BLaER1 (cell line): ENCODE data around the gene SH2B2.
"Not testable (repeated sequence)": the region's sequence is repeated elsewhere in the genome, so short reads cannot be mapped to it uniquely, and the experiment has no call there.

ENCODE experiments used
- H3K27ac ChIP-seq: shearing (Covaris generic); formaldehyde crosslinking; 2 replicates; pipeline ENCODE4 v1.8.1; 2022
- H3K27me3 ChIP-seq: shearing (Covaris generic); formaldehyde crosslinking; 2 replicates; pipeline ENCODE4 v1.8.1; 2022
- H3K36me3 ChIP-seq: shearing (Covaris generic); formaldehyde crosslinking; 2 replicates; pipeline ENCODE4 v1.8.1; 2022
- H3K4me1 ChIP-seq: shearing (Covaris generic); formaldehyde crosslinking; 2 replicates; pipeline ENCODE4 v1.8.1; 2022
- H3K4me2 ChIP-seq: shearing (Covaris generic); formaldehyde crosslinking; 2 replicates; pipeline ENCODE4 v1.8.1; 2022
- H3K4me3 ChIP-seq: shearing (Covaris generic); formaldehyde crosslinking; 2 replicates; pipeline ENCODE4 v1.8.1; 2022
- H3K9ac ChIP-seq: shearing (Covaris generic); formaldehyde crosslinking; 2 replicates; pipeline ENCODE4 v1.8.1; 2022
- H3K9me3 ChIP-seq: shearing (Covaris generic); formaldehyde crosslinking; 2 replicates; pipeline ENCODE4 v1.8.1; 2022
- H4K20me1 ChIP-seq: shearing (Covaris generic); formaldehyde crosslinking; 2 replicates; pipeline ENCODE4 v1.8.1; 2022
- Cebpa-rat ChIP-seq: shearing (Covaris generic); IDR thresholded peaks from 2 replicates; pipeline ENCODE4 v1.8.1; 2022

The SH2B2 gene

GRCh38 chr7:102317231-102318059, 30.8 kb downstream of the SH2B2 start:
- Histone ChIP-seq H3K27me3 (peaks cover 14% of the 10 kb centered on the region), H3K4me1 (peaks cover 47% of the 10 kb centered on the region), H4K20me1 (peaks cover 16% of the 10 kb centered on the region; the same call in 1 of the 2 replicates), H3K4me3 (no peak overlapping the region), H3K27ac (no peak overlapping the region), H3K4me2 (no peak overlapping the region), H3K9me3 (no peaks in the 10 kb centered on the region), H3K9ac (no peak overlapping the region), H3K36me3 (peaks cover 65% of the 10 kb centered on the region)
- no peak for TF ChIP-seq Cebpa-rat

GRCh38 chr7:102318482-102318971, 31.9 kb downstream of the SH2B2 start:
- Histone ChIP-seq H4K20me1 (peaks cover 16% of the 10 kb centered on the region; the same call in 1 of the 2 replicates), H3K9ac (no peak overlapping the region), H3K4me3 (no peak overlapping the region), H3K27ac (no peak overlapping the region), H3K4me1 (peaks cover 42% of the 10 kb centered on the region), H3K4me2 (no peak overlapping the region), H3K27me3 (peaks cover 14% of the 10 kb centered on the region), H3K9me3 (no peaks in the 10 kb centered on the region), H3K36me3 (peaks cover 64% of the 10 kb centered on the region)
- no peak for TF ChIP-seq Cebpa-rat

- H4K20me1 ChIP-seq = peaks cover 16% of the 10 kb centered on the region; the same call in 1 of the 2 replicates
- H3K27ac ChIP-seq = no peak overlapping the region
- no peaks in the 10 kb centered on the region for H3K9me3 ChIP-seq
- peaks cover 53% of the 10 kb centered on the region for H3K36me3 ChIP-seq
- H3K4me2 ChIP-seq = peak overlapping the region; percentile 78
- TF ChIP-seq Cebpa-rat = no peak
- no peak overlapping the region for H3K9ac ChIP-seq
- H3K4me3 ChIP-seq = no peak overlapping the region
- H3K4me1 ChIP-seq = peaks cover 41% of the 10 kb centered on the region
- H3K27me3 ChIP-seq = peaks cover 14% of the 10 kb centered on the region
Measured at GRCh38 chr7:102319671-102320070, 33.0 kb downstream of the SH2B2 start.

- Histone ChIP-seq H3K36me3 (peaks cover 48% of the 10 kb centered on the region), H3K9me3 (no peaks in the 10 kb centered on the region), H3K9ac (no peak overlapping the region), H4K20me1 (peaks cover 16% of the 10 kb centered on the region; the same call in 1 of the 2 replicates), H3K27ac (no peak overlapping the region), H3K4me1 (peaks cover 41% of the 10 kb centered on the region), H3K4me2 (peak overlapping the region; percentile 78), H3K4me3 (no peak overlapping the region), H3K27me3 (peaks cover 14% of the 10 kb centered on the region)
- TF ChIP-seq Cebpa-rat = no peak
Measured at GRCh38 chr7:102320181-102320580, 33.5 kb downstream of the SH2B2 start.

GRCh38 chr7:102320601-102321350, 34.1 kb downstream of the SH2B2 start:
- 0 out of 2 replicates have a peak overlapping the region, but pooled peaks have one; percentile 18 for H3K9ac ChIP-seq
- no peak for TF ChIP-seq Cebpa-rat
- peaks cover 44% of the 10 kb centered on the region for H3K36me3 ChIP-seq
- no peak overlapping the region for H3K27ac ChIP-seq
- H4K20me1 ChIP-seq = peaks cover 16% of the 10 kb centered on the region; the same call in 1 of the 2 replicates
- H3K4me3 ChIP-seq = peak overlapping the region; percentile 32; the same call in 1 of the 2 replicates
- H3K4me2 ChIP-seq = peak overlapping the region; percentile 78
- peaks cover 14% of the 10 kb centered on the region for H3K27me3 ChIP-seq
- peaks cover 41% of the 10 kb centered on the region for H3K4me1 ChIP-seq
- H3K9me3 ChIP-seq = no peaks in the 10 kb centered on the region

GRCh38 chr7:102321351-102322201, 34.9 kb downstream of the SH2B2 start:
- Histone ChIP-seq H3K9ac (peak overlapping the region; percentile 18; the same call in 1 of the 2 replicates), H3K27ac (no peak overlapping the region), H3K4me2 (peak overlapping the region; percentile 78), H3K4me3 (peak overlapping the region; percentile 32; the same call in 1 of the 2 replicates), H3K9me3 (no peaks in the 10 kb centered on the region), H3K36me3 (peaks cover 37% of the 10 kb centered on the region), H3K27me3 (peaks cover 14% of the 10 kb centered on the region), H3K4me1 (peaks cover 41% of the 10 kb centered on the region), H4K20me1 (peaks cover 16% of the 10 kb centered on the region; the same call in 1 of the 2 replicates)
- TF ChIP-seq Cebpa-rat = no peak

GRCh38 chr7:102322202-102322715, 35.6 kb downstream of the SH2B2 start:
- no peak for TF ChIP-seq Cebpa-rat
- Histone ChIP-seq H3K9me3 (no peaks in the 10 kb centered on the region), H3K36me3 (peaks cover 32% of the 10 kb centered on the region), H3K4me3 (no peak overlapping the region), H3K27ac (no peak overlapping the region), H3K4me2 (peak overlapping the region; percentile 78), H3K27me3 (peaks cover 14% of the 10 kb centered on the region), H4K20me1 (peaks cover 16% of the 10 kb centered on the region; the same call in 1 of the 2 replicates), H3K9ac (no peak overlapping the region), H3K4me1 (peaks cover 41% of the 10 kb centered on the region)

GRCh38 chr7:102323914-102324195, 37.2 kb downstream of the SH2B2 start:
- H3K27me3 ChIP-seq = peaks cover 14% of the 10 kb centered on the region
- H3K4me3 ChIP-seq = no peak overlapping the region
- peaks cover 16% of the 10 kb centered on the region; the same call in 1 of the 2 replicates for H4K20me1 ChIP-seq
- H3K9ac ChIP-seq = no peak overlapping the region
- no peak overlapping the region for H3K27ac ChIP-seq
- H3K4me1 ChIP-seq = peaks cover 49% of the 10 kb centered on the region
- no peaks in the 10 kb centered on the region for H3K9me3 ChIP-seq
- no peak for TF ChIP-seq Cebpa-rat
- H3K4me2 ChIP-seq = no peak overlapping the region
- peaks cover 16% of the 10 kb centered on the region for H3K36me3 ChIP-seq

GRCh38 chr7:102325106-102325505, 38.4 kb downstream of the SH2B2 start:
- not testable (repeated sequence) for H3K27ac ChIP-seq, H3K9ac ChIP-seq, H3K4me3 ChIP-seq, H3K36me3 ChIP-seq, H4K20me1 ChIP-seq, H3K4me2 ChIP-seq, H3K9me3 ChIP-seq
- H3K4me1 ChIP-seq = peaks cover 38% of the 10 kb centered on the region
- H3K27me3 ChIP-seq = peaks cover 14% of the 10 kb centered on the region
